Osteocyte (in vitro differentiated cells): Measurements from ENCODE around the gene CACNB1. TPM values are rescaled to one million over a fixed set of nuclear protein-coding genes. Genes with fewer than 3 reads are reported as not detected.
A peak's percentile ranks its signal among the peaks of the same experiment; 100 is the strongest.

Source experiments
- DNase-seq: peaks from one replicate; pipeline ENCODE4 v3.0.0; 2021; ENCODE audit warnings: mixed read lengths; ENCODE audit not compliant: unreplicated experiment; ENCODE audit errors: extremely low spot score
- H3K27ac Mint-ChIP-seq: one replicate; pipeline ENCODE4 v1.8.0; 2021; ENCODE audit warnings: mild to moderate bottlenecking, mixed read lengths; ENCODE audit not compliant: unreplicated experiment
- H3K27me3 Mint-ChIP-seq: one replicate; pipeline ENCODE4 v1.8.0; 2021; ENCODE audit warnings: mixed read lengths; ENCODE audit not compliant: unreplicated experiment
- H3K36me3 Mint-ChIP-seq: one replicate; pipeline ENCODE4 v1.8.0; 2021; ENCODE audit warnings: mixed read lengths; ENCODE audit not compliant: unreplicated experiment
- H3K4me1 Mint-ChIP-seq: one replicate; pipeline ENCODE4 v1.8.0; 2021; ENCODE audit warnings: mixed read lengths; ENCODE audit not compliant: unreplicated experiment
- H3K4me3 Mint-ChIP-seq: one replicate; pipeline ENCODE4 v1.8.0; 2021; ENCODE audit warnings: mild to moderate bottlenecking, moderate library complexity, mixed read lengths; ENCODE audit not compliant: unreplicated experiment
- H3K9me3 Mint-ChIP-seq: one replicate; pipeline ENCODE4 v1.8.0; 2021; ENCODE audit warnings: mixed read lengths; ENCODE audit not compliant: unreplicated experiment
- long read RNA-seq: library from polyadenylated mRNA; unstranded; transcript quantifications from one replicate; pipeline ENCODE4 v2.0.0, GENCODE V29; 2021
- total RNA-seq: library from RNA; stranded (reverse); gene quantifications from 2 replicates; pipeline ENCODE4 v1.2.1, GENCODE V29; 2021
- TF ChIP-seq, protein P1 (sequence below): fragments of 200-600 bp; sonication (generic); IDR thresholded peaks from 2 replicates; pipeline ENCODE4 v1.5.0; 2021; ENCODE audit warnings: antibody characterized with exemption, mild to moderate bottlenecking, moderate library complexity

Gene CACNB1
- 15.4 and 17.9 TPM in 2 replicates for total RNA-seq
- long read RNA-seq, partial matches to known transcripts = 1 of 1 reads
- long read RNA-seq, other reads (novel, unspliced or antisense) = 0 of 1 reads

- H3K27ac Mint-ChIP-seq = peak within 1 kb of the TSS; percentile 99
- peak within 1 kb of the TSS; percentile 76 for H3K4me3 Mint-ChIP-seq
- TF ChIP-seq, protein P1, sequence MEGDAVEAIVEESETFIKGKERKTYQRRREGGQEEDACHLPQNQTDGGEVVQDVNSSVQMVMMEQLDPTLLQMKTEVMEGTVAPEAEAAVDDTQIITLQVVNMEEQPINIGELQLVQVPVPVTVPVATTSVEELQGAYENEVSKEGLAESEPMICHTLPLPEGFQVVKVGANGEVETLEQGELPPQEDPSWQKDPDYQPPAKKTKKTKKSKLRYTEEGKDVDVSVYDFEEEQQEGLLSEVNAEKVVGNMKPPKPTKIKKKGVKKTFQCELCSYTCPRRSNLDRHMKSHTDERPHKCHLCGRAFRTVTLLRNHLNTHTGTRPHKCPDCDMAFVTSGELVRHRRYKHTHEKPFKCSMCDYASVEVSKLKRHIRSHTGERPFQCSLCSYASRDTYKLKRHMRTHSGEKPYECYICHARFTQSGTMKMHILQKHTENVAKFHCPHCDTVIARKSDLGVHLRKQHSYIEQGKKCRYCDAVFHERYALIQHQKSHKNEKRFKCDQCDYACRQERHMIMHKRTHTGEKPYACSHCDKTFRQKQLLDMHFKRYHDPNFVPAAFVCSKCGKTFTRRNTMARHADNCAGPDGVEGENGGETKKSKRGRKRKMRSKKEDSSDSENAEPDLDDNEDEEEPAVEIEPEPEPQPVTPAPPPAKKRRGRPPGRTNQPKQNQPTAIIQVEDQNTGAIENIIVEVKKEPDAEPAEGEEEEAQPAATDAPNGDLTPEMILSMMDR = no peak
- H3K36me3 Mint-ChIP-seq = peaks cover 19% of the 10 kb centered on the region
- DNase-seq = peak; percentile 92
- H3K9me3 Mint-ChIP-seq = no peaks in the 10 kb centered on the region
- H3K4me1 Mint-ChIP-seq = peaks cover 47% of the 10 kb centered on the region
- no peaks in the 10 kb centered on the region for H3K27me3 Mint-ChIP-seq
Observed at GRCh38 chr17:39197380-39198185, at the start of gene CACNB1. Gene CACNB1, minus strand, starts transcription at chr17:39197669. Its CDS starts 174 bp downstream, at chr17:39197495.

DNA sequence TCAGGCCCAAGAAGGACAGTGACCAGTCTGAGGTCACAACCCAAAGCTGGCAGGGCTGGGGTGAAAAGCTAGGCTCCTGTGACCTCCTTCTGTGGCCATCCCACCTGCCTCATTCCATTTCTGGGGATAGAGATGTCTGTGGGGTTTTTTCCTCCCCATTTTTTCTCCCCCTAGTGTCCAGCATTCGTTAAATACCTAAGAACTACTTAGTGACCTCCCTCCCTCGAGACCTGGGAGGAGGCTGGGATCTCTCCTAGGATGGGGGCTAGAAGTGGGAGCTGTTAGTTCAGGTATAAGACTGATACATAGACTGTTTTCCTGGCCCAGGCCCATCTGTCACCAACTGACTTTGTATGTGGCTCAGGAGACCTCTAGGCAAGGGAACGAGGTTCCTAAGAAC, 48.8 kb upstream of the CACNB1 start:
- H3K4me3 Mint-ChIP-seq = no peak overlapping the region
- H3K27me3 Mint-ChIP-seq = no peaks in the 10 kb centered on the region
- no peak overlapping the region for H3K27ac Mint-ChIP-seq
- peaks cover 5% of the 10 kb centered on the region for H3K36me3 Mint-ChIP-seq
- H3K4me1 Mint-ChIP-seq = peaks cover 14% of the 10 kb centered on the region
- DNase-seq = no peak
- H3K9me3 Mint-ChIP-seq = no peaks in the 10 kb centered on the region
- TF ChIP-seq, protein P1 = no peak

GRCh38 chr17:39244600-39245570, 47.4 kb upstream of the CACNB1 start:
- no peak overlapping the region for H3K27ac Mint-ChIP-seq
- no peak overlapping the region for H3K4me3 Mint-ChIP-seq
- TF ChIP-seq, protein P1 = peak; percentile 95
- no peaks in the 10 kb centered on the region for H3K27me3 Mint-ChIP-seq
- peaks cover 14% of the 10 kb centered on the region for H3K4me1 Mint-ChIP-seq
- H3K36me3 Mint-ChIP-seq = peaks cover 3% of the 10 kb centered on the region
- H3K9me3 Mint-ChIP-seq = no peaks in the 10 kb centered on the region
- peak; percentile 94 for DNase-seq

DNA sequence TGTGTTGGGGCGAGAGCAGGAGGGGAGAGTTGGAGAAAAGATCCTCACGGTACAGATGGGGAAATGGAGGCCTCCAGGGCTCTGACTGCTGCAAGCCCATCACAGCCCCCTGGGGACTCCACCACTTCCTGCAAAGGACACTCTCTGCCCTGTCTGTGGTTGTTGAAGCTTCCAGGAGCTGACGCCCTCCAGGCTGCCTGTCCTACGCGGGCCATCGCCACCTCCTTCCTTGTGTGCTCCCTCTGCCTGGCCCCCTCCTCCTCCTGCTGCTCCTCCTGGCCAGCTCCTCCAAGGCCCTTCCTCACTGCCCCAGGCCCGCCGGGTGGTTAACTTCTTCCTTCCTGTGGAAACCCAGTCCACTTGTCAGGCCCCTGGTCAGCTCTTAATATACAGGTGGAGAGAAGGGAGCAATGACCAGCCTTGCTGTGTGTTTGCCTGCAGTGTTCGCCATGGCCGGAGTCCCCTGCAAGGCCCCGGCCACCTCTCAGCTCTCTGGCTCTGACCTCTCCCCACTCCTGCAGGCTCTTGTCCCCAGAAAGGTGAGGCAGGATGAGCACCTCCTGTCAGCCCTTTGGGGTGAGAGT, 46.6 kb upstream of the CACNB1 start:
- TF ChIP-seq, protein P1 = no peak
- no peaks in the 10 kb centered on the region for H3K9me3 Mint-ChIP-seq
- H3K4me1 Mint-ChIP-seq = peaks cover 14% of the 10 kb centered on the region

More for the DNA sequence above, 46.6 kb upstream of the CACNB1 start:
- Mint-ChIP-seq H3K27ac (no peak overlapping the region), H3K27me3 (no peaks in the 10 kb centered on the region), H3K36me3 (peaks cover 2% of the 10 kb centered on the region), H3K4me3 (no peak overlapping the region)
- DNase-seq = no peak
